GM13976 (cell line): ENCODE results near the gene POLR3E.

ENCODE experiments used
- DNase-seq: peaks from one replicate; pipeline ENCODE4 v3.0.0; 2012; ENCODE audit warnings: low spot score
- in situ Hi-C: fragments of 300-500 bp; cut with MboI; formaldehyde crosslinking; loops from one replicate; pipeline ENCODE4 v1.12.0; 2022; ENCODE audit warnings: low sequenced_read_pairs, mixed read lengths, inconsistent platforms; ENCODE audit not compliant: unreplicated experiment
- TF ChIP-seq, protein P1 (sequence below): IDR thresholded peaks from 2 replicates; pipeline ENCODE4 v1.5.1; 2012; ENCODE audit warnings: borderline replicate concordance, mild to moderate bottlenecking; ENCODE audit not compliant: insufficient read depth; ENCODE audit errors: extremely low read depth, missing control alignments, control extremely low read depth

POLR3E gene

DNA sequence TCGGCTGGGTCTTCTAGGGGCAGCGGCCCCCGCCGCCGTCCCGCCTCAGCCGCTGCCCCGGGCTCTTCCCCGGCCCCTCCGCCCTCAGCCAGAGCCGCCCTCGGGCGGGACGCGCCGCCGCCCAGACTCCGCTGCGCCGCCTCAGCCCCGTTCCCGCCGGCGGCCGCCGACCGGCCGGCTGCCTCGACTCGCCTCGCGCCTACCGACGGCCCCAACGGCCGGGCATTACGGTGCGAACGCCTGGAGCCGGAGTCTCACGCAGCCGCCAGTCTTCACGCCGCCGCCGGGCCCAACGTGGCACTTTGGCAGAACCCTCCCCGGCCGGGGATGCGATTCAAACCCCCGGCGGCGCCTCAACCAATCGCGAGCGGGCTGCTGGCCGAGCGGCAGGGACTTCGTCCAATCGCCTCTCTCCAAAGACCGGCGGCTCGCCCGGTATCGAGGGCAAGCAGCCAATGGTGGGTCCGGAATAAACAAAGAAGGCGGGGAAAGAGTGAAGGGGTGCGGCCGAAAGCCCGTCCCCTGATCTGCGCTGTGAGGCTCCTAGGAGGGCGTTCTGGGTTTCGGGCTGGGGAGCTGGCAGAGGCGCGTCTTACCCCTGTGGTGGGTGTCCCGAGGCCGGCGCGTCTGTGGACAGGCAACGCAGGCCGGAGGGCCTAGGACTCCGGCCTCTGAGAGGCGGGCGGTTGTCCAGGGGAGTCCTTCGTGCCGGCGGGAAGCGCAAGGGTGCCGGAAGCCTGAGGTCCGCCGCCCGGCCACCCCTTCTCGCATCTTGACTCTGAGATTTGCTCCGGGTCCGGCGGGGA is 77.3 kb downstream of the POLR3E start, which contains the start of gene CDR2:
Gene CDR2 (minus strand): TSS at position 309 of the 806 bp plus-strand sequence. CDS start 310 bp downstream, outside the sequence.
- TF ChIP-seq, protein P1, sequence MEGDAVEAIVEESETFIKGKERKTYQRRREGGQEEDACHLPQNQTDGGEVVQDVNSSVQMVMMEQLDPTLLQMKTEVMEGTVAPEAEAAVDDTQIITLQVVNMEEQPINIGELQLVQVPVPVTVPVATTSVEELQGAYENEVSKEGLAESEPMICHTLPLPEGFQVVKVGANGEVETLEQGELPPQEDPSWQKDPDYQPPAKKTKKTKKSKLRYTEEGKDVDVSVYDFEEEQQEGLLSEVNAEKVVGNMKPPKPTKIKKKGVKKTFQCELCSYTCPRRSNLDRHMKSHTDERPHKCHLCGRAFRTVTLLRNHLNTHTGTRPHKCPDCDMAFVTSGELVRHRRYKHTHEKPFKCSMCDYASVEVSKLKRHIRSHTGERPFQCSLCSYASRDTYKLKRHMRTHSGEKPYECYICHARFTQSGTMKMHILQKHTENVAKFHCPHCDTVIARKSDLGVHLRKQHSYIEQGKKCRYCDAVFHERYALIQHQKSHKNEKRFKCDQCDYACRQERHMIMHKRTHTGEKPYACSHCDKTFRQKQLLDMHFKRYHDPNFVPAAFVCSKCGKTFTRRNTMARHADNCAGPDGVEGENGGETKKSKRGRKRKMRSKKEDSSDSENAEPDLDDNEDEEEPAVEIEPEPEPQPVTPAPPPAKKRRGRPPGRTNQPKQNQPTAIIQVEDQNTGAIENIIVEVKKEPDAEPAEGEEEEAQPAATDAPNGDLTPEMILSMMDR, result no peak
- peak; percentile 99 for DNase-seq
- in situ Hi-C loops, result no loop called here

DNA sequence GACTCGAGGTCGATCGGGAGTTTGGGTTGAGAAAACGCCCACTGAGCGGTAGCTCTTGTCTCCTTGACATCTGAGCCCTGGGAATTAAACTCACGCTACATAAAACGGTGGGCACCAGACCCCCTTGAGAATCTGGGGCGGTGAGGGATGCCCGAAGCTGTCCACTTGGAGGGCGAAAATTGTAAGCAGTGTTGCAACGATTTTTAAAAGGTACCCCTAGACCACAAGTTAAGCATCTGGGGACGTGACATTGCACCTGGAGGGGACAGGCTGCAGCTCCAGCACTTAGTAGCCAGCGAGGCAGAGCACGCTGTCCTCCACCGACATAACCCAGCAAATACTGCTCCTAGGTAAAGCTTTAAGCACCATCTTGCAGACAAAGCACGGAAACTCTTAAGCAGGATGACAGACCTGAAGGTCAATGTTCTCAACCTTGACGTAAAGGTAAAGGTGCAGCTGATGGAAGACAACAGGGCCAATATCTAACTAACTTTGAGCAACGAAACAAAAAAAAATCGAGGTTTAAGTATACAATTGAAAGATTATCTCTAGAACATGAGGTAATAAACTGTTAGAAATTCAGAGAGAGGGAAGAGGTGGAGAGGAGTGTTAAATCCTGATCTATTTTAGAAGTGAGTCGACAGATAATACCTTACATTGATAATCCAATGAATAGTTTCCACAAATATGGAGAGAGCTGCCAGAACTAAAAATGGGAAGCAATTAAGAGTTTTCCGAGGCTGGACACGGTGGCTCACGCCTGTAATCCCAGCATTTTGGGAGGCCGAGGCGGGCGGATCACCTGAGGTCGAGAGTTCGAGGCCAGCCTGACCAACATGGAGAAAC is 78.1 kb downstream of the POLR3E start:
- no peak for DNase-seq
- TF ChIP-seq, protein P1, result no peak
- in situ Hi-C loops, result no loop called here

DNA sequence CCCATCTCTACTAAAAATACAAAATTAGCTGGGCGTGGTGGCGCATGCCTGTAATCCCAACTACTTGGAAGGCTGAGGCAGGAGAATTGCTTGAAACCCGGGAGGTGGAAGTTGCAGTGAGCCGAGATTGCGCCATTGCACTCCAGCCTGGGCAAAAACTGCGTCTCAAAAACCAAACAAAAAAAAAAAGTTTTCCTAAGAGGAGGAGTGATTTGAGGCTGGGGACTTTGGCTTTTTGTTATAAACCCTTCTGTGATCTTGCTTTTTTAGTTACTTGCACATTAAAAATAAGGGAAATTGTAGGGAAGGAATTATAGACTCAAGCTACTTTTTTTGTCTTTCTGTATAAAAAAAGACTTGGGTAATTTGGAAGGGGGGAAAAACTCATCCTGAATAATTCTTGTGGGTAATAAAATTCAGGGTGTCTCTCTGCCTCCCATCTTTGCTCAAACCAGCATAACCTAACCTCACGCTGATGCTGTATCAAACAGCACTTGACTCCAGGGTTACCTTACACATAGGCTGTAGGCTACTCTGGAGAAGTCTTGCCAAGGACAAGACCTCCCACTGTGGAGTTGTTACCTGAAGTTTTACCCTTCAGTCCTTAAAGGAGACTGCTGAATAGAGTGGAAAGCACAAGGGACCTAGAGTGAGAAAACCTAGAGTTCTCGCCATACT is 78.9 kb downstream of the POLR3E start:
- no peak for DNase-seq
- in situ Hi-C loops, result no loop called here
- TF ChIP-seq, protein P1, result no peak

DNA sequence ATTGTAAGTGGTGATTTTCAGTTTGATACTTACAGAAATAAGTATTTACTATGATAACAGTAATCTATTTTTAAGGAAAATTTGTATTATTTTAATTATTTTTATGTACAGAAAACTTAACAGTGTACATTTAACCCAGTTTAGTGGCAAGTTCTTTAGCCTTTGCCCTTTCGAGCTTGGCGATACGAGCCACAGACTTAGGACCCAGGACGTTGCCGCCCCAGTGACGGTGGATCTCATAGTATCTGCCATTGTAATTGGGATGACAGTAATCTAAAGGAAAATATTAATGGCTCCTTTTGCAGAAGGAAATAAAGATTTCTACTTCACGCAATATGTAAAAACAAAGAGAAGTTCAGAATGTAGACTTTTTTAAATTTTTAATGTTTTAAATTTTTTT is 82.4 kb downstream of the POLR3E start:
- in situ Hi-C loops, result no loop called here
- TF ChIP-seq, protein P1, result no peak

DNA sequence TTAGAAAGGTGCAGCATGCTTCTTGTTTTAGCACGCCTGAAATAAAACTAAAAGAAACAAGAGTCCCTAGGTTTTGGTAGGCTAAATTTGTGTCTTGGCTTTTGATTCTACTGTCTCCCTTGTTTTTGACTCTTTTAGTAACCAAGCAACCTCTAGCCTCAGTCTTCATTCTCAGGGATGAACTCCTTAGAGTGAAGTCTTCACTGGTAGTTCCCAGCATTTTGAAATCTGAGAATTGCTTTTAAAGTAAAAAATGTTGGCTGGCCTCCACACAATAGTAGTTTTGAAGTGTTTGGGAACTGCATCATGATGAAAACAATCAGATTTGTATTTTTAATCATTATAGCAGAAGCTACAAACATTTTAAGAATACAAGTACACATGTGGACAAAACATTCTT is 83.3 kb downstream of the POLR3E start:
- in situ Hi-C loops, result no loop called here
- TF ChIP-seq, protein P1, result no peak

More for the DNA sequence above, 82.4 kb downstream of the POLR3E start:
- DNase-seq, result no peak

DNA sequence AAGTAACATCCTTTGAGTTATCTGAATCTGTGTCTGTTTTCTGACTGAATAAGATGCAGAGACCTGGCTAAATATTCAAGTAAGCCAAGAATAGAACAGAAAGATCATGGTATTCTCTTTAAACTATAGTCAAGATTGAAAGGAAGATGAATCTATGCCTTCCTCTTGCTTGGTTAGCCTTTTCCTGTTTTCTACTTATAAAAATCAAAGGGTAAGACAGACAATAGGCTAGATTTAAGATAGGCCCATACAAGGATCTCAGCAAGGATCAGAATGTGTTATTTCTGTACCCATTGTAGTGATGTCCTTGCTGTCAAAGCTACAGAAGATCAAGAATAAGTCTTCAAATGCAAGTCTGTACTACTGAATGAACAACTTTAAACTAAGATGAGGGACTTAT is 84.2 kb downstream of the POLR3E start:
- TF ChIP-seq, protein P1, result no peak
- in situ Hi-C loops, result no loop called here
- no peak for DNase-seq

More for the DNA sequence above, 83.3 kb downstream of the POLR3E start:
- no peak for DNase-seq
